Putamen (tissue), 1 donor: ENCODE data around the gene TRIM2.

Experiments
- DNase-seq: peaks from one replicate; pipeline ENCODE4 v3.0.0-alpha.2; 2016; ENCODE audit warnings: low spot score

The TRIM2 gene

DNA sequence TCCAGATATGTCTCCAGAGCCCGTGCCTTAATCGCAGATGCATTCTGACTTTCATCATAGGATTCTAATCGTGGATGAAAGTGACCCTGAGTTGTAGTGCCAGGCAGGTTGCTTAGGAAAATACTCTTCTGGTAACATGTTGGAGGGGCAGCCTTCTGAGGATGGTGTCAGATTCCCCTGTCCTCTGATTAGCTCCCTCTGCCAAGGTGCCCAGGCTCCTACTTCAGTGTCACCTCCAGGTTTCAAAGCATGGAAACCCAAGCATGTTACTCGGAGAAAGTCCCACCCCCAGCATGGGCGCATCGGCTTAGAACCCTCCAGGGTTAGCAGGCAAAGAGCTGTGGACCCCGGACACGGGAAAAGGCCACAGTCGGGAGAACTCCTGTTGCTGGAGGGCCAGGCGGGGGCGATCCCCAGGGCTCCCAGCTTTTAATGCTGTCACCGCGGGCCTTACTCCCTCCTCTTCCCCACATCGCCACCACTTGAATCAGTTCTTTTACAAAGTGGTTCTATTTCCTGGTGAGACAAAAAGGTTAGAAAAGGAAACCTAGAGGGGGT, 44.5 kb downstream of the TRIM2 start:
- no peak for DNase-seq

DNA sequence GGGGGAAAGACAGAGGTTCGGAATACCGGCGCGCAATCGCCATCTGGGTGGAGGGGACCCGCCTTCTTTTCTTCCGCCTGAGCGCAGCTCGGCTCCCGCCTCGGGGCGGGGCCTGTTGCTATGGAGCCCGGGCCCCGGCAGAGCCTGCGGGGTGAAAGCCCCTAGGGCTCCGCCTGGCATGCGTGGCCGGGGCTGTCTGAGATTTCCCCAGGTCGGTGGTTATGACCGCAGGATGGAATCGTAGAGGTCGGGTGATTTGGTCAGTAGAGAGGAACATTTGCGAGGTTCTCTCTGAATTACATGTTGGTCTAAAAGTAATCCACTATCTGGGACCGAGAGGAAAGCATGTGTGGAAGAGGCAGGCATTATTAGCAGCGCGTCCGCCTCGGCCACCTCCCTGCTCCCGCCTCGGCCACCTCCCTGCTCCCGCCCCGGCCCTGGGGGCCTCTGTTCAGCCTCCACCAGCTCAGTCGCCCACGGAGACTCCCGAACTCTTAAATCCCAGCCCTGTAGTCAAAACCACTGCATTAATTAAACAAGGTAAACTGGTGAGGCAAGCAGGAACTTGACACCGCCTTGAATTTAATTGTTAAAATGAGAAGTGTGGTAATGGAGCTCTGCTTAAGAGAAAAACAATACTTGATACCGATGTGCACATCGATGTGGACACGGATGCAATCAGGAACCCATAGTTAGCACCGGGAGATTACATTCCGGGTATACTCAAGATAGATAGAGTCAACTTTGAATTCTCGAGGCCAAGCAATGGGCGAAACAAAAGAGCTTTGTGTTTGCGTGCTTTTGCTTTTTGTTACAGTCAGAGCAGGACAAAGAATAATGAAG, 45.2 kb downstream of the TRIM2 start:
- DNase-seq: peak; percentile 73

DNA sequence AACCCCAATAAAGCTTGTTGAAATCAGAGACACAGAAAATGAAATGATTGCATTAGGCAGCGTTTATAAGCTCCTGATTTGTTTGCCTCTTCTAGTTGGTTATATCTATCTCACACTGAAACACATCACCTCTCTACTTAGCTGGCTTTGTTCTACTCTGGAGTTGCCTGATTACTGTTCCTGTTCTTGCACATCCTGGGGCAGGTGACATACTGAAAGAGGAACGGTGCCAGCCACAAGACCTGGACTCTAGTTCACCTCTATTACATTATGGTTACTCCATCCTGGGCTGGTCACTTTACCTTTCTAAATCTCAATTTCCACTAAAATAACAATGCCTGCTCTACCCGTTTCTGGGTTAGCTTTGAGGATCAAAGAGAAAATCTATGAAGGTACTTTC, 47.9 kb downstream of the TRIM2 start:
- DNase-seq: no peak

DNA sequence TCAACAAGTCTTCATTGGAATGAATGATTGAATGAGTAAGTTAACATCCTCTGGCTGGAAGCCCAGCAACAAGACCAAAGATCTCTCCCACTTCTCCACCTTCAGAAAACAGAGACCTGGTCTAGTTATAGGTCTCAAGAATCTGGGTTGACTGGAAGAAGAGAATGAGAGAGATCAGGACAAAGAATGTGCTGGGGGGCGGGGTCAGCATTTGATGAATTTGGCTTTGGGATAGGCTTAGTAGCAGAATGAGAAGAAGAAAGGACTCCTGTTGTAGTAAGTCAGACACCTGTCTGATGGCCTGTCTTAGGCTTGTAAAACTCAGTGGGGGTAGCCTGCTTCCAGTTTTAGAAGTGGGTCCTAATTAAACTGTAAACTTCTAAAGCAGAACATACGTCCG, 51.0 kb downstream of the TRIM2 start:
- DNase-seq: no peak

DNA sequence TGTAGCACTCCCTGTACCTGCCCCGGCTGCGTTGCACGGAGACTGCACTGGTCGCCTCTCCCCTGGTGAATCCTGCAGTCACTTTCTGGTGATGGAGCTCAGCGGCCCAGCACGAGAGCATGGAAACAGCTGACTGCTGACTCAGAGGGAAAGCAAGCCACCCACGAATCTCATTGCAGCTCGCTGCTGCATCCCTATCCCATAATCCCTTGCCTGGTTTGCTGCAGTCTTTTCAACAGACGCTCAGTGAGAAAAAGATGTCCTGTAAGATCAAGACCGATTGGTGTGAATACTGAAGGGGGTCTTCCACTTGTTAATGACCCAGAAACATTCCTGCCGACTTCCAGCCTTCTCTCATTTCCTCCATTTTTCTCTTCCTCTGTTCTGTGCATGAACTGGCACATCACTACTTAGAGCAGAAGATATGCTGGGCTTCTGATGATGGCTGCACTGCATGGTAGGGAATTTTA, 52.9 kb downstream of the TRIM2 start:
- peak; percentile 80 for DNase-seq

DNA sequence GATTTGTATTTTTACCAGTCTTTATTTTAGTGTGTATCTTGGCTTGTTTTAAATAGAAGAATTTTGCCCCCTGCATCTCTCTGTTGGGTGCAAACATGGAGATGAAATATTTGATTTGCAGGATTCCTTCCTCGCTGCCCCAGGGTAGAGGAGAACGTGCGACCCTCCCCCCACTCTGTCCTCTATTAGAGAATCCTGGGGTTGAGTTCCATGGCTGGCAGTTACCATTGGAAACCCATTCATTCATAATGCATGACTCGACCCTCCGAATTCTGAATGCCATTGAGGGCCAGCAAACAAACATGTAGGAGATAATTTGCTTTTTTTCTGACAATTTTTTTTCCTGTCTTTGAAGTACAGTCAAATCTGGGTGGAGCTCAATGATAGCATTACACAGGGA, 53.7 kb downstream of the TRIM2 start:
- no peak for DNase-seq

DNA sequence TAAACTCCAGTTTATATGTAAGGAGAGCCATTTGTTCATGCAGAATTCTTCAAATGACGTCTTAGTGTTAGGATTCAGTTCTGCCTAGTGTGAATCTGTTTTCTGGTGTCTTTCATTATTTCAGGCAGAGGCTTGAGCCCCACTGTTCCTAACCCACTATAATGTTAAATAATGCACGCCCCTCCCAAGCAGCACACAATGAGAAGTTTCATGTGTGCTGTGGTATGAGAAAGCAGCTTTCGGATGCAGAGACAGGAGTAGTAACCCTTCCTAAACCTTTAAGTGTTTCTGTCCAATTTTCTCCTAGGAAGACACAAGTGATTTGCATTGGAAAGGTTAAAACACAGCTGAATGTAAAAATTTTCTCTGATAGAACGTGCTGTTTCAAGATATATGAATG, 54.5 kb downstream of the TRIM2 start:
- DNase-seq: no peak

DNA sequence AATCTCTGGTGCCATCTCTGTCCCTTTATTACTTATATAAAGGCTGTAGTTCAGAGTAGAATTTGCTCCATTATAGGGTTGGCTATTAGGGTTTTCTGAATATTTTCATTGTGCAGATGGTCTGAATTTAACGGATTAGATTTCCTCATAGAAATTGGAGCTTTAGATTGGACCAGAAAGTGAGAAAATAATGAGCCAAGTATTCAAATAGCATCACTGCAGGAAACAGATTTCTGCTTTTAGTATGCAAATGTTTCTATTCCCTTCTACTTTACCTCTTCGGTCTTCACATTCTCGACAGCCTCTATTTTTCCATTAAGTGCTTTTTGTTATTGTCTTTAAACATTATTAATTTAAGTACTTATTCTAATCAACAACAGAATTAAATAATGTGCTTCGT, 55.4 kb downstream of the TRIM2 start:
- DNase-seq: no peak

DNA sequence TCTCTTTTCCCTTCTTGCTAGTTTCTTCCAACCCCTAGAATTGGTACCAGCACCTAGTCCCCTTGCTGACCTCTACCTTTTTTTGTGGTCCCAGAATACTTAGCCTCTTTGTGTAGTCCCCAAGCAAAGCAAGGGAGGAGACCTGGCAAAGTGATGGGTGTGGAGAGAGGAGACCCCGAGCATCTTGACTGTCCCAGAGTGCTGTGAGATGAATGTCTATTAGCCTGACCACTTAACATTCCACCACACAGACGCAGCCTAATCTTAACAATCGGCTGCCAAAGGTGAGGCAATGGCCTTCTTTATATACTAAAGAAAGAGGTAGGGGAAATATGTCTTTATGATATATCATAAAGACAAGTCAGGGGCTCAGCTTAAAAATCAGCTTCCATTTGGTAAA, 55.9 kb downstream of the TRIM2 start:
- DNase-seq: no peak

DNA sequence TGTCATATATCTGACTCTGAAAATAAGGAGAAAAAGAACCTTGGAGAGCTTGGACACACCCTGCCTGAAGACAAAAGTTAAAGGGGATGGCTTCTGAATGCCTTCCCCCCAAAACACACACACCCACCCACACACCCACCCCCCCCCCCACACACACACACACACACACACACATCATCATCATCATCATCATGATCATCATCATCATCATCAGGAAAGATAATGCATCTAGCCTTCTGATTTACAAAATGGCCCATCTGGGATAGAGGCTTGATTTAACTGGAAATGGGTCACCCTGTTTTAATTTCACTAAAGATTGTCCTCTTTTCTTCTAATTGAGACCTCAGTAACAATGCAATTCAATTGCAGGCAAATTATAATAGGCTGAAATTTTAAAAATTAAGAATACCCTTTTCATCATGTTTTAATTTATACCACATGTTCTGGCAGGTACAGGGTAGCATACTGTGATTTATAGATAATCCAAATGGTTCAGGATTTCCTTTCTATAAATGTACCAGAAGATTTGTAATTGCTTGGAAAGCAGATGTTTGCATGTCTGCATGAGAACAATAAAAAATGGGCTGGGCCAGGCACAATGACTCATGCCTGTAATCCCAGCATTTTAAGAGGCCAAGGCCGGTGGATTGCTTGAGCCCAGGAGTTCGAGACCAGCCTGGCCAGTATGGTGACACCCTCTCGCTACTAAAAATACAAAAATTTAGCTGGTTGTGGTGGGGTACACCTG, 56.5 kb downstream of the TRIM2 start:
- no peak for DNase-seq

DNA sequence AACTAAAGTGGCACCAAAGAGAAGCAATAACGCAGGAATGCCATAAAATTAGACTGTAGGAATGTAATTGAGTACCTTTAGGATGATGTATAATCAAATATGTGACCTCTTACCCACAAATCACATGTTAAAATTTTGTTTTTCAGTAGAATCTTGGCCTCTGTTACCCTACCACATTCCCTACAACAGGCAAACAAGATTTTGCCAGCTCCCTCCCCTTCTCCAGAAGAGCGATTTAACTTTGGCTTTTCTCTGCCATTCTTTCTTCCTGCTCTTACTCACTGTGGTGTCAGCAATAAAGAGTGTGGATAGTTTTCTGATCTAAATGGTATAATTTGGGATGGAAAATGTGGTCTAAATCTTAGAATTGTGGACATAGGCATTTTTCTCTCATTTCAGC, 57.2 kb downstream of the TRIM2 start:
- no peak for DNase-seq

DNA sequence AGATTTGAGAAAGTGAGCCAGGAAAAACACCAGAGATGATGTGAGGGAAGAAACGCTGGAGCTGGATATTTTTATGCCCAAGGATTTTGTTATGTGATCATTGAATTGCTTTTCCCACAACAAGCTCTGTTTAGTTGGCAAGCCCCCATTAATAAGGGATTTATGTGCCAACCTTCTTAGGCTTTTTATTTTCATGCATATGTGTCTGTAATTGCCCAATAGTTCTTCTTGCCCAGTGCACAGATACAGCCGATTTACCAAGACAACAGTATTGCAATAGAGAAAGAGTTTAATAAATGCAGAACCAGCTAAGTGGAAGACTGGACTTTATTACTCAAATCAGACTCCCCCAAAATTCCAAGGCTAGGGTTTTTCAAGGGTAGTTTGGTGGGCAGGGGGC, 57.7 kb downstream of the TRIM2 start:
- no peak for DNase-seq

DNA sequence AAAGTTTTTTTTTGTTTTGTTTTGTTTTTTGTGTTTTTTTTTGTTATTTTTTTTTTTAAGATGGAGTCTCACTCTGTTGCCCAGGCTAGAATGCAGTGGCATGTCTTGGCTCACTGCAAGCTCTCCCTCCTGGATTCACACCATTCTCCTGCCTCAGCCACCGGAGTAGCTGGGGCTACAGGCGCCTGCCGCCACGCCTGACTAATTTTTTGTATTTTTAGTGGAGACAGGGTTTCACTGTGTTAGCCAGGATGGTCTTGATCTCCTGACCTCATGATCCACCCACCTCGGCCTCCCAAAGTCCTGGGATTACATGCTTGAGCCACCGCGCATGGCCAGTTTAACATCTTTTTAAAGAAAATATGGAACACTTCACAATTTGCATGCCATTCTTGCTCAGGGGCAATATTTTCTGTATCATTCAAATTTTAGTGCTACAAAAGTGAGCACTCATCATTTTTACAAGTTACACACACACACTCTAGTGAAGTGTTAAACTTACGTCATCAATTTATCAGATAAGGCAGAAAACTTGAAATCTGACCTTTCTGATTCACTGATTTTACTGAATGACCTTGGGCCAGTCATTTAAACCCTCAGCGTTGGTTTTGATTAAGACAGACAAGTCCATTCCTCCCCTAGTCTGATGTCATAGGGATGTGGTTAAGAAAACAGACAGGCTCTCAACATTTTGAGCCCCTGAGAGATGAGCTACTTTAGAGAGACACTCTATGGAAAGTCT, 61.2 kb downstream of the TRIM2 start:
- DNase-seq: no peak

DNA sequence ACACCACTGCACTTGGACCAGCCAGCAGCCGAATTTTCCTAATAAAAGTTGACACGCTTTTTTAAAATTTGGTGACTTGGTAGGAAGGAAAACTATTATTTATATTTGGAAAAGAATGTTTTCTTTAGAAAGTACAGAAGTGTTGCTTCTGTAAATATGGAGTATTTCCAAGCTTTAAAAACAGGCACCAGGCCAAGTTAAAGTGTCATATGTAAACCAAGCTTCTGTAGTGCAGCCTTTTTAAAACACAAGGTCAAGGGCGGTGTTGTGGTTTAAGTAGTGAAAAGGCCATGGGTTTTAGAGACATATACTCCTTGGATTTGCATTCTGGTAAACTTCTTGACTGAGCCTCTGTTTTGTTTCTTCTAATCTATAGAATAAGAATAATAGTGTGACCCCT, 62.7 kb downstream of the TRIM2 start:
- DNase-seq: no peak

DNA sequence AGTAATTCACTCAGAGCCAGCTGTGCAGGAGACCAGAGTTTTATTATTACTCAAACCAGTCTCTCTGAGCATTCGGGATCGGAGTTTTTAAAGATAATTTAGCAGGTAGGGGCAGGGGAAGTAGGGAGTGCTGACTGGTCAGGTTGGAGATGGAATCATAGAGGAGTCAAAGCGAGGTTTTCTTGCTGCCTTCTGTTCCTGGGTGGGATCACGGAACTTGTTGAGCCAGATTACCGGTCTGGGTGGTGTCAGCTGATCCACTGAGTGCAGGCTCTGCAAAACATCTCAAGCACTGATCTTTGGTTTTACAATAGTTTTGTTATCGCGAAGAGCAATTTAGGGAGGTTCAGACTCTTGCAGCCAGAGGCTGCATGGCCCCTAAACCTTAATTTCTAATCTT, 63.6 kb downstream of the TRIM2 start:
- no peak for DNase-seq

DNA sequence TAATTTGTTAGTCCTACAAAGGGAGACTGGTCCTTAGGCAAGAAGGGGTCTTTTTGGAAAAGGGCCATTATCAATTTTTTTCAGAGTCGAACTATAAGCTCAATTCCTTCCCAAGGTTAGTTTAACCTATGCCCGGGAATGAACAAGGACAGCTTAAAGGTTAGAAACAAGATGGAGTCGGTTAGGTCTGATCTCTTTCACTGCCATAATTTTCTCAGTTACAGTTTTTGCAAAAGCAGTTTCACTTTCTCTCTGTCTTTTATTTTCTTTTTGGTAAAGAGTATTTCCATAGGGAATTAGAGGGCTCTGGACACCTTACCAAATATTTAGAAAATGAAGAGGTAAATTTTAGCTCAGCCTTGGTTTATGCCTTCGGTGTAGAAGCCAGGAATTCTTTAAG, 64.1 kb downstream of the TRIM2 start:
- no peak for DNase-seq

DNA sequence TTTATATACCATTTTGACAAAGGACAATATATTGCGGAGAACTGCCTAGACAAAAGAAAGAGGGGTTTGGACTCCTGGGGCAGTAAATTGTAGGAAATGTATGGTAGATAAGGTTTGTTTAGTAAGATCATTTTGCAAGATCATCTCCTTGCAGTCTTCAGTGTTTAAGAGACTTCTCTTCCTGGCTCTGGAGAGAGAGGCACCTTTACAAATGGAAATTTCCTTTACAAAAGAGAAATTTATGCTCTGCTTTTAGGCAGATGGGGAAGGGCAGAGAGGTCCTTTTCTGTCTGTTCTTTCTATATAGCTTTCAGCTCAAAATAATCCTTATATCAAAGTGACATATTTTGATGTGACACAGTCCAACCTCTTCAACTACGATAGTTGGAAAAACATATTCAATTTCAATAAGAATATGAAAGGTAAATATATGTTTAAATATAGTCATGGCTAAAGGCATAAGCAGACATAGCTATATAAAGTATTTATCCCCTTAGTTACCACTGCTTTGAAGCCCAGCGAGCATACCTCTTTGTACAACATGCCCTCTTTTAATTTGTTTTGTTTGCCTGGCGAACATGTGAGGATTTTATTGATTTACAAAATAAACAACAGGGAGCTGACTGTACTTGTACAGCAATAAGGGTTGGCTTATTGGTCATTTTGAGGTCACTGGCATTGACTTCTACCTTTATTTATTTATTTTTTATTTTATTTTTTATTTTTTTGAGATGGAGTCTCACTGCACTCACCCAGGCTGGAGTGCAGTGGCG, 65.2 kb downstream of the TRIM2 start:
- no peak for DNase-seq

DNA sequence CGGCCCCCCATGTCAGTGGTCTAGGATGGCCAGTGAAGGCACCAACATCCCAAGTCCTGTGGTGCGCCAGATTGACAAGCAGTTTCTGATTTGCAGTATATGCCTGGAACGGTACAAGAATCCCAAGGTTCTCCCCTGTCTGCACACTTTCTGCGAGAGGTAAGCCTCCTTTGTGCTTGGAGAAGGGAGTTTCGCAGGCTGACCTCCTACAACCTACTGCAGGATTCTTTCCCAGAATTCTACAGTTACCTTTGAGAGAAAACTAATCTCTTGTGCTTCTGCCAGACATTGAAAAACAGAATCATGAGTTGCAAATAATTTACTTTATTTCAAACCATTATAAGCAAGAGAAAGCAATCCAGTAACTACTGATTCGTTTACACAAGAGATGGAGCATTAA, 66.1 kb downstream of the TRIM2 start:
- no peak for DNase-seq

DNA sequence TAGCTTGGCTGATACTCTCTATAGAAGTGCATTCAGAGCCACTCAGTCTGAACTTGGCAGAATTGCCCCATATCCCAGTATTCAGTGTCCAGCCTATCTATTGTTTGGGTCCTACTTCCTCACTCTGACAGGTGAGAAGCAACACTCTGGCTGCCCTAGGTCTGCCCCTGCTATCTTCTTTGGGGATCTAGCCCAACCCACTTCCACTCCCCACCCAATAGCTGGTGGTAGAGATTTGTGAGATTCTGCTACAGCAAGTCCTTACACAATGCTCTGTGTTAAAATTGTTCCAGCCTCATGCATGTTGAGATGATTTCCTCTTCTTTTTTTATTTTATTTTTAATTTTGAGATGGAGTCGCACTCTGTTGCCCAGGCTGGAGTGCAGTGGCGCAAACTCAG, 67.6 kb downstream of the TRIM2 start:
- DNase-seq: no peak

DNA sequence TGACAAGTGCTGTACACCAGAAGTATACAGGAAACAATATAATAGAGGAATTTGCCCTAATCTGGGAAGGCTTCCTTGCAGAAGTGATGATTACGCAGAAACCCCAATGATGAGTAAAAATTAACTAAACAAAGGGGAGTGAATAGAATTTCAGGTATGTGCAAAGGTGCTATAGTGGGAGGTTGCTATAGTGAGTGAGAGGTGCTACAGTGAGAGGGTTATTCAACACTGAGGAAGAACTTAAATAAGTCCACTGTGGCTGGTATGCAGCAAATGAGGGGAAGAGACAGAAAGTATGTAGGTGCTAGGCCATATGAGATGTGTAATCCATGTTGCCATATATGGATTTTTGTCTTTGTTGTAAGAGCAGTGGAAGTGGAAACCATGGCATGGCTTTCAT, 69.5 kb downstream of the TRIM2 start:
- DNase-seq: no peak

DNA sequence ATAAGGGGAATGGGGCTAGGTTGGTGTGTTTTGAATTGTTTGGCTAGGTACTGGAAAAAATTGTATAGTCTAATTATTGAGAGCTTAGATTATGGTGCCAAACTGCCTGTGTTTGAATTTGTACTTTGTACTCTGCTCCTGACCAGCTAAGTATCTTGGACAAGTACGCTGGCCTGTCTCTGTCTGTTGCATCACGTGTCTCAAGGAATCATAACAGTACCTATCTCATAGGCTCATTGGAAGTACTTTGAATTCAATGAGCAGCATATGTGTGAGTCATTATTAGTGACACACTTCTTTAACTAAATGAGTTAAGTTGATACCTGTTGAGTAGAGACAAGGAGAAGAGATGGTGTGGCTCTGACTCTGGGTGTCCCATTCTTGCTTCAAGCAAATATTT, 70.7 kb downstream of the TRIM2 start:
- no peak for DNase-seq
